Measurements from ENCODE around the gene CASKIN2.
A peak's percentile ranks its signal among the peaks of the same experiment; 100 is the strongest.

The CASKIN2 gene

DNA sequence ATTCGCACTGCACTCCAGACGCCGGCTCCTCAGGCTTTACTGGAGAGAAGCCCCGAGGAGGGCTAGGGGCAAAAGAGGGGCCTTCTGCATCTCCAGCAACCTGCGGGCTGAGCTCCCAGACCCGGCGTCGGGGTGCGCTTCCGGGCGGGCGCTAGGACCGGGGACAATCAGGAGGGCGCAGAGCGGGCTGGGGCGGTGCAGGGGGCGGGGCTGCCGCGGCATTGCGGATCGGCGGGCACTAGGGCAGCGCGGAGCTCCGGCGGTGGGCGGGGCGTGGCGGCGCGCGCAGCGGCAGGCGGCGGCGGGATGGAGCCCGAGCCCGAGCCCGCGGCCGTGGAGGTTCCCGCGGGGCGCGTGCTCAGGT is 900 bp upstream of the CASKIN2 start, which contains the start of gene TSEN54:
Gene TSEN54 (plus strand): TSS at position 274 of the 364 bp plus-strand sequence. CDS start 33 bp downstream, at position 307.
- peak; percentile 89 for ATAC-seq
- TF ChIP-seq ISL1 (CRISPR knock-in tag; IDR thresholded peaks at IDR 0.05) (no peak), TCF4 (CRISPR knock-in tag; IDR thresholded peaks at IDR 0.05; ENCODE audit: borderline replicate concordance) (no peak), CSDC2 (CRISPR knock-in tag; IDR thresholded peaks at IDR 0.05) (no peak), RARB (CRISPR knock-in tag; IDR thresholded peaks at IDR 0.05) (no peak), ARNTL (CRISPR knock-in tag; IDR thresholded peaks at IDR 0.05; ENCODE audit: borderline replicate concordance, low read depth) (no peak), ZNF8 (CRISPR knock-in tag; IDR thresholded peaks at IDR 0.05) (no peak), GLIS3 (CRISPR knock-in tag; IDR thresholded peaks at IDR 0.05) (no peak), TOX (CRISPR knock-in tag; IDR thresholded peaks at IDR 0.05; ENCODE audit: borderline replicate concordance) (no peak), ZFP30 (CRISPR knock-in tag; IDR thresholded peaks at IDR 0.05) (no peak), BACH2 (CRISPR knock-in tag; IDR thresholded peaks at IDR 0.05; ENCODE audit: borderline replicate concordance) (no peak), PPARA (CRISPR knock-in tag; IDR thresholded peaks at IDR 0.05; ENCODE audit: borderline replicate concordance) (no peak), ESRRG (CRISPR knock-in tag; IDR thresholded peaks at IDR 0.05) (no peak), SNAI2 (CRISPR knock-in tag; IDR thresholded peaks at IDR 0.05) (no peak)
- TF ChIP-seq, protein P1, sequence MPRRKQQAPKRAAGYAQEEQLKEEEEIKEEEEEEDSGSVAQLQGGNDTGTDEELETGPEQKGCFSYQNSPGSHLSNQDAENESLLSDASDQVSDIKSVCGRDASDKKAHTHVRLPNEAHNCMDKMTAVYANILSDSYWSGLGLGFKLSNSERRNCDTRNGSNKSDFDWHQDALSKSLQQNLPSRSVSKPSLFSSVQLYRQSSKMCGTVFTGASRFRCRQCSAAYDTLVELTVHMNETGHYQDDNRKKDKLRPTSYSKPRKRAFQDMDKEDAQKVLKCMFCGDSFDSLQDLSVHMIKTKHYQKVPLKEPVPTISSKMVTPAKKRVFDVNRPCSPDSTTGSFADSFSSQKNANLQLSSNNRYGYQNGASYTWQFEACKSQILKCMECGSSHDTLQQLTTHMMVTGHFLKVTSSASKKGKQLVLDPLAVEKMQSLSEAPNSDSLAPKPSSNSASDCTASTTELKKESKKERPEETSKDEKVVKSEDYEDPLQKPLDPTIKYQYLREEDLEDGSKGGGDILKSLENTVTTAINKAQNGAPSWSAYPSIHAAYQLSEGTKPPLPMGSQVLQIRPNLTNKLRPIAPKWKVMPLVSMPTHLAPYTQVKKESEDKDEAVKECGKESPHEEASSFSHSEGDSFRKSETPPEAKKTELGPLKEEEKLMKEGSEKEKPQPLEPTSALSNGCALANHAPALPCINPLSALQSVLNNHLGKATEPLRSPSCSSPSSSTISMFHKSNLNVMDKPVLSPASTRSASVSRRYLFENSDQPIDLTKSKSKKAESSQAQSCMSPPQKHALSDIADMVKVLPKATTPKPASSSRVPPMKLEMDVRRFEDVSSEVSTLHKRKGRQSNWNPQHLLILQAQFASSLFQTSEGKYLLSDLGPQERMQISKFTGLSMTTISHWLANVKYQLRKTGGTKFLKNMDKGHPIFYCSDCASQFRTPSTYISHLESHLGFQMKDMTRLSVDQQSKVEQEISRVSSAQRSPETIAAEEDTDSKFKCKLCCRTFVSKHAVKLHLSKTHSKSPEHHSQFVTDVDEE (CRISPR knock-in tag; IDR thresholded peaks at IDR 0.05) = no peak
- TF ChIP-seq, protein P2, sequence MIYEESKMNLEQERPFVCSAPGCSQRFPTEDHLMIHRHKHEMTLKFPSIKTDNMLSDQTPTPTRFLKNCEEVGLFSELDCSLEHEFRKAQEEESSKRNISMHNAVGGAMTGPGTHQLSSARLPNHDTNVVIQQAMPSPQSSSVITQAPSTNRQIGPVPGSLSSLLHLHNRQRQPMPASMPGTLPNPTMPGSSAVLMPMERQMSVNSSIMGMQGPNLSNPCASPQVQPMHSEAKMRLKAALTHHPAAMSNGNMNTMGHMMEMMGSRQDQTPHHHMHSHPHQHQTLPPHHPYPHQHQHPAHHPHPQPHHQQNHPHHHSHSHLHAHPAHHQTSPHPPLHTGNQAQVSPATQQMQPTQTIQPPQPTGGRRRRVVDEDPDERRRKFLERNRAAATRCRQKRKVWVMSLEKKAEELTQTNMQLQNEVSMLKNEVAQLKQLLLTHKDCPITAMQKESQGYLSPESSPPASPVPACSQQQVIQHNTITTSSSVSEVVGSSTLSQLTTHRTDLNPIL (CRISPR knock-in tag; IDR thresholded peaks at IDR 0.05; ENCODE audit: low read depth) = no peak
- TF ChIP-seq, protein P3, sequence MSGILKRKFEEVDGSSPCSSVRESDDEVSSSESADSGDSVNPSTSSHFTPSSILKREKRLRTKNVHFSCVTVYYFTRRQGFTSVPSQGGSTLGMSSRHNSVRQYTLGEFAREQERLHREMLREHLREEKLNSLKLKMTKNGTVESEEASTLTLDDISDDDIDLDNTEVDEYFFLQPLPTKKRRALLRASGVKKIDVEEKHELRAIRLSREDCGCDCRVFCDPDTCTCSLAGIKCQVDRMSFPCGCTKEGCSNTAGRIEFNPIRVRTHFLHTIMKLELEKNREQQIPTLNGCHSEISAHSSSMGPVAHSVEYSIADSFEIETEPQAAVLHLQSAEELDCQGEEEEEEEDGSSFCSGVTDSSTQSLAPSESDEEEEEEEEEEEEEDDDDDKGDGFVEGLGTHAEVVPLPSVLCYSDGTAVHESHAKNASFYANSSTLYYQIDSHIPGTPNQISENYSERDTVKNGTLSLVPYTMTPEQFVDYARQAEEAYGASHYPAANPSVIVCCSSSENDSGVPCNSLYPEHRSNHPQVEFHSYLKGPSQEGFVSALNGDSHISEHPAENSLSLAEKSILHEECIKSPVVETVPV (CRISPR knock-in tag; IDR thresholded peaks at IDR 0.05) = no peak
- TF ChIP-seq, protein P4, sequence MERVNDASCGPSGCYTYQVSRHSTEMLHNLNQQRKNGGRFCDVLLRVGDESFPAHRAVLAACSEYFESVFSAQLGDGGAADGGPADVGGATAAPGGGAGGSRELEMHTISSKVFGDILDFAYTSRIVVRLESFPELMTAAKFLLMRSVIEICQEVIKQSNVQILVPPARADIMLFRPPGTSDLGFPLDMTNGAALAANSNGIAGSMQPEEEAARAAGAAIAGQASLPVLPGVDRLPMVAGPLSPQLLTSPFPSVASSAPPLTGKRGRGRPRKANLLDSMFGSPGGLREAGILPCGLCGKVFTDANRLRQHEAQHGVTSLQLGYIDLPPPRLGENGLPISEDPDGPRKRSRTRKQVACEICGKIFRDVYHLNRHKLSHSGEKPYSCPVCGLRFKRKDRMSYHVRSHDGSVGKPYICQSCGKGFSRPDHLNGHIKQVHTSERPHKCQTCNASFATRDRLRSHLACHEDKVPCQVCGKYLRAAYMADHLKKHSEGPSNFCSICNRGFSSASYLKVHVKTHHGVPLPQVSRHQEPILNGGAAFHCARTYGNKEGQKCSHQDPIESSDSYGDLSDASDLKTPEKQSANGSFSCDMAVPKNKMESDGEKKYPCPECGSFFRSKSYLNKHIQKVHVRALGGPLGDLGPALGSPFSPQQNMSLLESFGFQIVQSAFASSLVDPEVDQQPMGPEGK (CRISPR knock-in tag; IDR thresholded peaks at IDR 0.05; ENCODE audit: borderline replicate concordance) = no peak
- TF ChIP-seq, protein P5, sequence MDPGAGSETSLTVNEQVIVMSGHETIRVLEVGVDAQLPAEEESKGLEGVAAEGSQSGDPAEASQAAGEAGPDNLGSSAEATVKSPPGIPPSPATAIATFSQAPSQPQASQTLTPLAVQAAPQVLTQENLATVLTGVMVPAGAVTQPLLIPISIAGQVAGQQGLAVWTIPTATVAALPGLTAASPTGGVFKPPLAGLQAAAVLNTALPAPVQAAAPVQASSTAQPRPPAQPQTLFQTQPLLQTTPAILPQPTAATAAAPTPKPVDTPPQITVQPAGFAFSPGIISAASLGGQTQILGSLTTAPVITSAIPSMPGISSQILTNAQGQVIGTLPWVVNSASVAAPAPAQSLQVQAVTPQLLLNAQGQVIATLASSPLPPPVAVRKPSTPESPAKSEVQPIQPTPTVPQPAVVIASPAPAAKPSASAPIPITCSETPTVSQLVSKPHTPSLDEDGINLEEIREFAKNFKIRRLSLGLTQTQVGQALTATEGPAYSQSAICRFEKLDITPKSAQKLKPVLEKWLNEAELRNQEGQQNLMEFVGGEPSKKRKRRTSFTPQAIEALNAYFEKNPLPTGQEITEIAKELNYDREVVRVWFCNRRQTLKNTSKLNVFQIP (CRISPR knock-in tag; IDR thresholded peaks at IDR 0.05; ENCODE audit: borderline replicate concordance, low read depth) = no peak

DNA sequence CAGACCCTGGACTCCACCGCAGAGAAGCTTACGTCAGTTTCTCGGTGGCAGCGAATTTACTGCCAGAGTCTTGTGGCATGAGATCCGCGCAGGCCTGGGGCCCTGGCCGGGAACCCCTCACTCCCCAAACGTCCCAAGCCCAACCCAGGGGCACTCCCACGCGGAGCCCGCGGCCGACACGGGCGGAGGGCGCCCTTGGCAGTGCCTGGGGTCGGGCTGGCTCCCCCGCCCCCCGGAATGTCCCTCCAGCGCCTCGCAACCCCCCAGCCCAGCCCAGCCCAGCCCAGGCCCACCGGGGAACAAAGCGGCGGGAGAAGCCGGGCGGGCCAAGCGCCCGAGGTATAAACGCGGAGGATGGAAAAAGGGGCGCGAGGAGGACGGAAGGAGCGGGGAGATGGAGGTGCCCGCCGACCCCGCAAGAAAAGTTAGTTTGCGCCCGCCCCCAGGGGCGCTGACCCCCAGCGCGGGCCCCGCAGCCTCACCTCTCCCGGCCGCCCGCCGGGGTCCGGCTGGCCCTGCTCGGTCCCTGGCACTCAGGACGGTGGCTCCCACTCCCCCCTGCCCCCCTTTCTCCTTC is 330 bp downstream of the CASKIN2 start:
- no peak for TF ChIP-seq ARNTL (CRISPR knock-in tag; IDR thresholded peaks at IDR 0.05; ENCODE audit: borderline replicate concordance, low read depth)
- no peak for TF ChIP-seq ESRRG (CRISPR knock-in tag; IDR thresholded peaks at IDR 0.05)
- TF ChIP-seq, protein P3 (CRISPR knock-in tag; IDR thresholded peaks at IDR 0.05) = no peak
- TF ChIP-seq PPARA (CRISPR knock-in tag; IDR thresholded peaks at IDR 0.05; ENCODE audit: borderline replicate concordance) = no peak
- TF ChIP-seq ZC3H10 (CRISPR knock-in tag; IDR thresholded peaks at IDR 0.05) = no peak
- no peak for TF ChIP-seq TCF4 (CRISPR knock-in tag; IDR thresholded peaks at IDR 0.05; ENCODE audit: borderline replicate concordance)
- TF ChIP-seq OSR1 (CRISPR knock-in tag; IDR thresholded peaks at IDR 0.05) = no peak
- TF ChIP-seq, protein P1 (CRISPR knock-in tag; IDR thresholded peaks at IDR 0.05) = no peak
- no peak for TF ChIP-seq GLIS3 (CRISPR knock-in tag; IDR thresholded peaks at IDR 0.05)
- TF ChIP-seq ZNF565 (CRISPR knock-in tag; conservative IDR thresholded peaks at IDR 0.05; ENCODE audit: low read depth) = no peak
- TF ChIP-seq ISL1 (CRISPR knock-in tag; IDR thresholded peaks at IDR 0.05) = no peak
- TF ChIP-seq, protein P2 (CRISPR knock-in tag; IDR thresholded peaks at IDR 0.05; ENCODE audit: low read depth) = no peak
- TF ChIP-seq RARB (CRISPR knock-in tag; IDR thresholded peaks at IDR 0.05) = no peak
- TF ChIP-seq SNAI2 (CRISPR knock-in tag; IDR thresholded peaks at IDR 0.05) = no peak
- peak; percentile 7 for ATAC-seq

Data from SK-N-SH treated with all-trans-retinoic acid at 6 μM for 48 hours (cell line).